ENCODE results near the gene TIMM17B. TPM values are rescaled to one million over a fixed set of nuclear protein-coding genes. Genes with fewer than 3 reads are reported as not detected.

TIMM17B gene
- total RNA-seq, 2 donors from 2014 or later, result 78.6 to 83.3 TPM

DNA sequence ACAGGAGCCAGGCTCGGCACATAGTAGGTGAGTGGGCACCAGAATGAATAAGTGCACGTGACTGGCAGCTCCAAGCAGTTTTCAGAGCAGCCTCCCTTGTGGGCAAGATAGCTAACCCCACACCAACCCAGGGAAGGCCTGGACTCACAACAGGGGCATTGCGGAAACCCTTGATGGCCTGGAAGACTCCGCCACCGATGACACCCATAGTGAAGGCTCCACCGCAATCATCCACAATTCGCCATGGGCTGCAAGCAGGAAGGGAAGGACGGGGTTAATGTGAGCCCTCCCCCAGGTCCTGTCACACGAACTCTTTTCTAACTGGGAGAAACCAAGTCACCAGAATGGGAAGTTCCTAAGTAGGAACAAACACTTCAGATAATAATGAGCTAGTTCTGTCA is 957 bp downstream of the TIMM17B start:
- H3K4me1 ChIP-seq (ENCODE audit: control insufficient read depth, insufficient read depth, low read length), result no peaks in the 10 kb centered on the region
- H3K4me3 Mint-ChIP-seq, result peak overlapping the region; percentile 87
- H3K27me3 ChIP-seq (ENCODE audit: control insufficient read depth, insufficient read depth, low read length, poor library complexity, severe bottlenecking), result no peaks in the 10 kb centered on the region
- no peaks in the 10 kb centered on the region for H3K4me1 Mint-ChIP-seq
- peaks cover 17% of the 10 kb centered on the region for H3K36me3 ChIP-seq (ENCODE audit: control insufficient read depth, insufficient read depth, low read length)
- peak overlapping the region; percentile 77 for H3K9ac ChIP-seq (ENCODE audit: extremely low read depth, low read length, poor library complexity, severe bottlenecking)
- H3K9me3 ChIP-seq (ENCODE audit: control insufficient read depth, low read length), result no peaks in the 10 kb centered on the region
- TF ChIP-seq, protein P1, sequence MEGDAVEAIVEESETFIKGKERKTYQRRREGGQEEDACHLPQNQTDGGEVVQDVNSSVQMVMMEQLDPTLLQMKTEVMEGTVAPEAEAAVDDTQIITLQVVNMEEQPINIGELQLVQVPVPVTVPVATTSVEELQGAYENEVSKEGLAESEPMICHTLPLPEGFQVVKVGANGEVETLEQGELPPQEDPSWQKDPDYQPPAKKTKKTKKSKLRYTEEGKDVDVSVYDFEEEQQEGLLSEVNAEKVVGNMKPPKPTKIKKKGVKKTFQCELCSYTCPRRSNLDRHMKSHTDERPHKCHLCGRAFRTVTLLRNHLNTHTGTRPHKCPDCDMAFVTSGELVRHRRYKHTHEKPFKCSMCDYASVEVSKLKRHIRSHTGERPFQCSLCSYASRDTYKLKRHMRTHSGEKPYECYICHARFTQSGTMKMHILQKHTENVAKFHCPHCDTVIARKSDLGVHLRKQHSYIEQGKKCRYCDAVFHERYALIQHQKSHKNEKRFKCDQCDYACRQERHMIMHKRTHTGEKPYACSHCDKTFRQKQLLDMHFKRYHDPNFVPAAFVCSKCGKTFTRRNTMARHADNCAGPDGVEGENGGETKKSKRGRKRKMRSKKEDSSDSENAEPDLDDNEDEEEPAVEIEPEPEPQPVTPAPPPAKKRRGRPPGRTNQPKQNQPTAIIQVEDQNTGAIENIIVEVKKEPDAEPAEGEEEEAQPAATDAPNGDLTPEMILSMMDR (conservative IDR thresholded peaks at IDR 0.05), result no peak
- H3K27ac Mint-ChIP-seq, result peak overlapping the region; percentile 95
- DNase-seq, result peak; percentile 59
- H3K9me3 Mint-ChIP-seq, result peaks cover 61% of the 10 kb centered on the region
- peak overlapping the region; percentile 92 for H3K4me3 ChIP-seq (ENCODE audit: low read length)
- H3K27ac ChIP-seq (ENCODE audit: low read depth, low read length), result peak overlapping the region; percentile 53
- 54% methylated on average over 7 of the region's 9 CpGs; no CpG with 5 or more reads in 1 of the 2 experiments for WGBS, 2 experiments (ENCODE audit: insufficient coverage in 1 of 2, insufficient read length in 1 of 2)
- no peaks in the 10 kb centered on the region for H3K27me3 Mint-ChIP-seq (ENCODE audit: insufficient read depth)
- H3K36me3 Mint-ChIP-seq (ENCODE audit: low read depth), result peaks cover 26% of the 10 kb centered on the region

DNA sequence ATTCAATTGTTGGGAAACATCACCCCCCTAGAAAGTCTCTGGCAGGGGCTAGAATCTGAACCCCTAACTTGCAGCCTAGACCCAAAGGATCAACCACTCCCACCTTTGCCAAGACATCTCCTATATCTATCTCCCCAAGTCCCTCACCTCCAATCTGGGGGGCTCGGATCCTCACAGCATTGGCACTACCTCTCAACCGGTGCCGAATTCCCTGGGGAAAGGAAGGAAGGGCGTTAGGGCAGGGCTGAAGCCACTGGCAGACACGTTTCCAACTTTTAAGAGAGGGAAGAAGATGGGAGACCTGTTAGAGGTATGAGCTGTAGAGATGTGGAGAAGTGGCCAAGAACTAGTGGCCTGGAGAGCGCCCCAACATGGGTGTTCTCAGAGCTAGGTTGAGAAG is 2.7 kb downstream of the TIMM17B start:
- peaks cover 12% of the 10 kb centered on the region for H3K36me3 ChIP-seq (ENCODE audit: control insufficient read depth, insufficient read depth, low read length)
- H3K4me1 Mint-ChIP-seq, result no peaks in the 10 kb centered on the region
- peak overlapping the region; percentile 44 for H3K27ac Mint-ChIP-seq
- no peak overlapping the region for H3K4me3 Mint-ChIP-seq
- no peaks in the 10 kb centered on the region for H3K27me3 ChIP-seq (ENCODE audit: control insufficient read depth, insufficient read depth, low read length, poor library complexity, severe bottlenecking)
- TF ChIP-seq, protein P1 (conservative IDR thresholded peaks at IDR 0.05), result no peak
- H3K27me3 Mint-ChIP-seq (ENCODE audit: insufficient read depth), result no peaks in the 10 kb centered on the region
- WGBS, 2 experiments (ENCODE audit: insufficient coverage in 1 of 2, insufficient read length in 1 of 2), result 97 to 100% methylated on average over 1 to 6 of the region's 6 CpGs
- peaks cover 17% of the 10 kb centered on the region for H3K36me3 Mint-ChIP-seq (ENCODE audit: low read depth)
- H3K9me3 ChIP-seq (ENCODE audit: control insufficient read depth, low read length), result no peaks in the 10 kb centered on the region
- H3K9ac ChIP-seq (ENCODE audit: extremely low read depth, low read length, poor library complexity, severe bottlenecking), result no peak overlapping the region
- no peak overlapping the region for H3K4me3 ChIP-seq (ENCODE audit: low read length)
- no peaks in the 10 kb centered on the region for H3K4me1 ChIP-seq (ENCODE audit: control insufficient read depth, insufficient read depth, low read length)
- H3K27ac ChIP-seq (ENCODE audit: low read depth, low read length), result no peak overlapping the region
- no peak for DNase-seq
- H3K9me3 Mint-ChIP-seq, result peaks cover 60% of the 10 kb centered on the region

DNA sequence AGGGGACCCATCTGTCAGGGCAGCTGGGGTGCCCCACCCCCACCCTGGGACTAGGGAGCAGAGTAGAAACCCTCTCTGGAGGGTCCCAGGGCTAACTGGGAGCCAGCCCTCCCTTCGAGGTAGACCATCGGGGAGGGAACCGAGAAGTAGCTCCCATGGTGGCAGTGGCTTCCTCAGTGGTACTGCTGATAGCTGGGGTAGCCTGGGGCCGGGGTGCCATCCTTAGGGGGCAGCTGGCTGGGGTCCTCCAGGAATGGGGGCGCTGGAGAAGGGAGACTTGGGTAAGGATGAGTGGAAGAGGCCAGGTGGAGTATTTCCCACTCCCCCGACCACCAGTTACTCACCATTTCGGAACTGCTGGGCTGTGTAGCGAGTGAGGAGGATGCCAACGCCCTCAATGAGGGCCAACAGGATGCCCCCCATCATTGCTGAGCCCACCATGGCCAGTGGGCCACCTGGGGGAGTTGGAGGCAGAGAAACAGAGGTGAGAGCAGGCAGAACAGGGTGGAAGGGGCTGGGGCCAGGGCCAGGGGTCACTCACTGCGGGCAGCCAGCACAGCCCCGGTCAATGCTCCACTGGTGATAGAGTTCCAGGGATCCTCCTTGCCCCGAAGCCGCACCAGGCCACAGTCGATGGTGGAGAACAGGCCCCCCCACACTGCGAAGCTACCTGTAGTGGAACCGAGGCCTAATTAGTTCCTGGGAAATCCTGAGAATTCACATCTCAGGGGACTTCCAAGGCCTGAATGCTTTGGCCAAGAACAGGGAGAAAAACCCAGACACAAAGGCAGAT is 3.8 kb downstream of the TIMM17B start:
- DNase-seq, result no peak
- Mint-ChIP-seq H3K36me3 (ENCODE audit: low read depth) (peaks cover 12% of the 10 kb centered on the region), H3K27me3 (ENCODE audit: insufficient read depth) (peaks cover 3% of the 10 kb centered on the region), H3K27ac (no peak overlapping the region), H3K4me3 (no peak overlapping the region), H3K4me1 (no peaks in the 10 kb centered on the region), H3K9me3 (peaks cover 65% of the 10 kb centered on the region)
- Histone ChIP-seq H3K27ac (ENCODE audit: low read depth, low read length) (no peak overlapping the region), H3K9me3 (ENCODE audit: control insufficient read depth, low read length) (no peaks in the 10 kb centered on the region), H3K9ac (ENCODE audit: extremely low read depth, low read length, poor library complexity, severe bottlenecking) (no peak overlapping the region), H3K4me1 (ENCODE audit: control insufficient read depth, insufficient read depth, low read length) (no peaks in the 10 kb centered on the region), H3K27me3 (ENCODE audit: control insufficient read depth, insufficient read depth, low read length, poor library complexity, severe bottlenecking) (no peaks in the 10 kb centered on the region), H3K4me3 (ENCODE audit: low read length) (no peak overlapping the region), H3K36me3 (ENCODE audit: control insufficient read depth, insufficient read depth, low read length) (peaks cover 8% of the 10 kb centered on the region)
- 94 to 100% methylated on average over 3 to 12 of the region's 16 CpGs for WGBS, 2 experiments (ENCODE audit: insufficient coverage in 1 of 2, insufficient read length in 1 of 2)
- TF ChIP-seq, protein P1 (conservative IDR thresholded peaks at IDR 0.05), result no peak
